NCI-H1436 (cell line): Measurements from ENCODE around the gene ATP6AP2.

Experiments used
- DNase-seq: peaks from one replicate; lab custom pipeline; 2025; lab: John Stamatoyannopoulos, UW

The ATP6AP2 gene

DNA sequence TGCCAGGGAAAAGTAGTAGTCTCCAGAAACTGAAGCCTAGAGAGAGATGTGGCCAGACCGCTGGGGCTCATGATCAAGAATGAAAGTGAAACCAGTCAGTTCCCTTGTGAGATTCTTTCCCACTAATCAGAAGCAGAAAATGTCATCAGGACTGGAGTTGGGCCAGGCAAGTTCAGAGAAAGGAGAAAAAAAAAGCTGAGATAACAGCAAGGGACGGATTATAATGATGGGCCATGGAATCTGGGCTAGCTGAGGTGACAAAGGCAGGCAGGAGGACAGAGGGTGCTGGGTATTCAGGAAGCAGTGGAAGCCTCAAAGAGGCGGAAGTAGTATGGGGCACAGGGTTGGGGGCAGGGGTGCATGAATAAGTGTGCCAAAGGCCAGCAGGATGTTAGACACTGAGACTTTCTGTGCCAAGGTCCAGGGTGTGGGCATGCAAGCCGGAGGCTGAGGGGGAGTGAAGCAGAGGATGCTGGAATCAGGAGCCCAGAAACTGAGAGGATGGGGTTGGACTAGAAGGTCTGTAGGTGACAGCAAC, 64.1 kb downstream of the ATP6AP2 start:
- no peak for DNase-seq

DNA sequence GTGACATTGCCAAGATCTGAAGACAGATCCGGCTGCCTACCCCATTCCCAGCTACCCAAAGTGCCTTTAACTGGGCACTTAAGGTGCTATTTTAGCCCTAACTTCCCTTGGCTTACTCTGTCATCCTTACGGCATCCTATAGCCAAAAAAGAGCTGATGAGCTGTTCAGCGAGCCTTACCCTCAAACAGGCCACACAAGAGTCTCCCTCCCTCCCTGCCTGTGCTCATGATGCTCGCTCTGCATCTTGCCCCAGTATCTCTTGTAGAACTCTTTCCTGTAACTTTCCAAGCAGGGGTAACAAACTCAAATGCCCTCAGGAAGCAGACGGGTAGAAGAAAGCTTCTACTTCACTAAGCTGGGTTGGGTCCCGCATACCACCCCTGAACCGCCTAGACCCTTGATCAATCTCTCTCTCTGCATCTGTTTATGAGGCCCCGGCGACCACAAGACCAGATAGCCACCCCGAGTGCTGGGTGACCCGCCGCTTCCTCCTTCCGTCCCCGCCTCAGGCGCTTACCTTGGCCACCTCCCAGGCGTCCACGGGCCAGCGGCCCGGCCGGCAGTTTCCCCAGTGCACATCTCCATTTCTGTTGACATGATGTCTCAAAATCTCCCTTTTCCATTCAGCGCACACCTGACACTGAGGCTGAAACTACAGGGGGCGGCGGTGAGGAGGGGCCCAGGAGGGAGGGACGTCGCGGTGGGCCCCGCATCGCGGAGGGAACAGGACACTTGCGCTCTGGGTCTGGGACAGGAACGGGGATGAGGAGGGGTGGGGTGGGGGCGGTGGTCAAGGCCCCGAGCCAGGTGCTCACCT, 65.9 kb downstream of the ATP6AP2 start:
- DNase-seq, result no peak

DNA sequence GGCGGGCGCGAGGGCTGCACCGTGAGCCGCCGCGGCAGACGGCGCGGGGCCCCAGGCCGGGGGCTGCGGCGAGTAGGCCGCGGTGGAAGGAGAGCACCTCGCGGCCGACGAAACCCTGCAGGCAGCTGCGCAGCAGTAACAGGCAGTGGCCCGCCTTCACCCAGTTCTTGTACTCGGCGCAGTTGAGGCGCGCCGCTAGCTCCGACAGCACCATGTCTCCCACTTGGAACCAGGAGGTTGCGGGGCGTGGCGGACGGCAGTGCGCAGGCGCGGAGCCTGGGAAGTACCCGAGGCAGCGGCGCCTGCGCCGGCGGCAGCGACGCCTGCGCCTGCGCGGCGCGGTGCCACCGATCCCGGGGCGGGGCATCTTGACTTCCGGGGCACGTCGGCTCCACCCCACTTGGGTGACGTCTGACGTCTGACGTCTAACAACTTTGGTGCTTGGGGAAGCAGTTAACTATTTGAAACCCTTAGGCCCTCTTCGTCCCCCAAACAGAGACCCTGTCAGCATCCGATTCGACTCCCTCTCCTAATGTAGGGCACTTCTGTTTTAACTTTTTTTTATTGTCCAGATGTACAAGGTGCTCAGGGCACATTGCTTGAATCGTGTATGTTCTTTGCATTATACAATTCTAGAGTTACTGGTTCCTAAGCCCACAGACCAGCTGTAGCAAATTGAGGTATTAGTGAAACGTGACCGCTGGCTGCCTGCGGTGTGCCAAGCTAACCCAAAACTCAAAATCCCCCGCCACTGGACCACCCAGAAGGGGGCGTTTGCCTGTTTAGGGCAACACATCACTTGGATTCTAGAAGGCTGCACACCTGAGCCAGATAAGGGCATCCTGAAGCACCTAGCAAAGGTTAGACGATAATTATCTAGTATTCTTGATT, 66.8 kb downstream of the ATP6AP2 start, which contains the start of gene CXorf38:
TSS of gene CXorf38 (minus strand) at position 255 of the 891 bp plus-strand sequence. CDS start at position 214, 41 bp downstream.
- DNase-seq, result peak; percentile 73

DNA sequence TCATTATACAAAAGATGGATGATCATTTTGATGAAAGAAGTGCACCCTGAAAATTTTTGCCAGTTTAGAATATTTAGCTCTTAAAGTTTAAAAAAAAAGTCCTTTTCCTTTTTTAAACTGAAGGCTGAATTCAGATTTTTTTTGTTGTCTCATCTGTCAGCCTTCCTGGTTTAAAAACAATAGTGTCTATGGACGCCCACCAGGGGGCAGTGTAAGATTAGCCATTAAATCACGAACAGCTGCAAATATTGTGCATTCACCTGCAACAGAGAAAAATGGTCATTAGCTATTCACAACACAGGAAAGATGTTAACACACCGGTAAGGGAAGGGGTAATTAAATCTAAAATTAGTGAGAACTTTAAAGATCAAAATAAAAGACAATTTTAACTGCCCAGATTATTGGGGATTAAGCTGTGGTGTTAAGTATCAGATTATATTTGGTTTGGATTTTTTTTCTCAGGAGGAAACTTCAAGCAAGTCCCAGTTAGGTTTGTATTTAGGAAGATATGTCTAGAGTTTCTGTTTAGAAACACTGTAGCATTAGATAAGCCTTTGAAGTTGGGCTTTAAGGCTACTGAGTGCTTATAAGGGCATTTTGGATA, 71.0 kb downstream of the ATP6AP2 start:
- DNase-seq, result peak; percentile 54

DNA sequence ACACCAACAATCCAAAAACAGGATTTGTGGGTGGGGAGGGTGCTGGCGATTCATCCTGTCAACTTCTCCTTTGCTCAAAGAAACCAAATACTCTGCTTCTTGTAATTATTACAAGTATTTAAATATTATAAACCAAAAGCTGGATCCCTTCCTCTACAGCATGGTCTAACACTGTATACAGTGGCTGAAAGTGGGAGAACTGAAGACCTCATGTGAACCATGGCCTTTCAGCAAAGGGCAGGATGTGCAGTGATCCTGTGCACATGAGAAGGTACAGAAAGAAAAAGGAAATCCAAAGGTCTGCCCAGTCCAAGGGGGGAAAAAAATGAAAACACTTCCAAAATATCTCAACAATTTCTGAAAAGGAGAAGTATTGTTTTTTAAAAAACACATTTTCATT, 71.9 kb downstream of the ATP6AP2 start:
- DNase-seq, result no peak

DNA sequence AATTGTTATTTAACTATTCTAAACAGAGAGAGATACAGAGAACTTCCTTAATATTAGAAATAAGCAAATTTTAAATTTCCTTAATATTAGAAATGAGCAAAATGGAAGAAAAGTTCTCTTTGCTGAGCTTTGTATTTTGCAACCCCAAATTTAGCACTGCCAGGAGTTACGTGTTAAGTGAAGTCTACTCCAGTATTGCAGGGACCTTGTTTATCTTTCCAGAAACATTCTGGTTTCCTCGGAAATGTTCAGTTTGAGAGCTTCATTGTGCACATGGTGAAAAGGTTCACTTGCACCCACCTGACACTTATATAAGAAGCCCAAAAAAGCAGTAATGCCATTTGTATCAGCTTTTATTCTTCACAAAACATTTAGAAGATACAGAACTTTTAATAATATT, 72.8 kb downstream of the ATP6AP2 start:
- DNase-seq, result no peak
